ENCODE measurements around the gene ITGA4.

Gene ITGA4

GRCh38 chr2:181575024-181575649 is 118.0 kb downstream of the ITGA4 start:
- no peak for DNase-seq
- no peak for ATAC-seq

GRCh38 chr2:181575650-181576025 is 118.5 kb downstream of the ITGA4 start:
- ATAC-seq (no peak), DNase-seq (no peak)

- ATAC-seq, result no peak
- no peak for DNase-seq
Observed at GRCh38 chr2:181576431-181576830, 119.2 kb downstream of the ITGA4 start.

DNA sequence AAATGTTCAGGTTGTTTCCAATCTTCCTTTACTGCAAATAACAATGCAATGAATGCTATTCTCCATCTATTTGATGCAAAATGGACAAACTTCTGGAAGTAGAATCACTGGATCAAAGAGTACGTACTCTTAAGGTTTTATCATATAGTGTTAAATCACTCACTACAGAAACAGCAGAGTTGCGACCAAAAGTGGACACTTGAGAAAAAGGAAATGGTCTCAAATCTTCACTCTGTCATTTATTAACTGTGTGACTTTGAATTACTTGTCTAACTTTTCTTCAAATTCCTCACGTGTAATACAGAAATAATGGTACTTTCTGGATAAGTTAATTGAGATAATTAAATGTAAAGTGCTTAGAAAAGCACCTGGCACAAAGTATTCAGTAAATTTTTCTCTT is 121.6 kb downstream of the ITGA4 start:
- DNase-seq, result no peak
- ATAC-seq, result no peak

DNA sequence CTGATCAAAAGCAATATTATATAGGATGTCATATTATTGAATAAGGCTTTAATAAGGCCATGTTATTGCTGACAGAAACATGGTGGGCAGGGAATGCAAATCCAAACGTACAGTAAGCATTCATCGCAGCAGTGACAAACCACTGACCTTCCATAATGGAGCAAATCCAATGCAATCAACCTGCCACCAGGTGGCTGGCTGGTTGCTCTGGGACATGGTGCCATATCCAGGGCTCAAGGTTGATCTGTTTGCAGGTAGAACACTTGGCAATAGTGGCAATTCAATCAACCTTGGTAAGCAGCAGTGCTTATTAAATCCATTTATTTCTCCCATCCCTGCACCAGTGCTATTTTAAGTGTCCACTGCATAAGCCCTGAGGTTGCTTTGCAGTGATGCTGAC is 124.3 kb downstream of the ITGA4 start:
- DNase-seq (no peak), ATAC-seq (no peak)

DNA sequence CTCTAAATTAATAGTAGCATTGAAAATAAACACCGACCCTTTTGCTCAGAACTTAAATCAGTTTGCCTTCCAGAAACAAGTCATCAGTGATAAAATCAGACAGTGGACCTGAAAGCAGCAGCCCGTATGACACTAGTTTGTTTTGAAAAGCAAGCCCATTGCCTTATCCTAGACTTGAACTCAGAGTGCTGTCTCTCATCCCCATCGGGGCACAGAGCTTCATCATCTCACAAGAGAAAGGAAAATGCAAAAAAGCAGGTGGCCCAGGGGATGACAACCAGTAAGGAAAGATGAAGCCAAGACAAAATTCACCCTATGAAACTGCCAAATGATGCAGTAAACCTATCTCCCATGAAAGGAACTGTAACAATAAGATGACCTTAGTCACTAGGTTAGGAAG is 128.5 kb downstream of the ITGA4 start:
- ATAC-seq (no peak), DNase-seq (no peak)
